Measurements from ENCODE around the gene TMC2.

DNA sequence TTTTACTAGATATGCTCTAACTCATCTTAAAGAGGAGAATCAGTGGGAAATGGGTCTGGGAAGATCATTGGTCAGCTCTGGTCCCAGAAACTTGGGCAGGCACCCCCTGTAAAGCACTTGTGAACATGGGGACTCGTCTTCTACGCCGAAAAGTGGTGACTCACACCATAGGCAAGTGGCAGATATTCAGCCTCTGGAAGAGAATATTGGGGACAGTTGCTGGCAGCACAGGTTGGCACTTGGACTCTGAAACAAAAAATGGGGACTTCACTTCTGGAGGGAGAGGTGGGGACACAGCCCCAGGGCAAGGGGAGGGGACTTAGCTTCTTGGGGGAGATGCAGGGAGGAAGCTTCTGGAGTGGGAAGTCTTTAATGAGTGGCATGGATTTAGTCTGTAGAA lies 15.8 kb upstream of the TMC2 start:
- TF ChIP-seq, protein P1, sequence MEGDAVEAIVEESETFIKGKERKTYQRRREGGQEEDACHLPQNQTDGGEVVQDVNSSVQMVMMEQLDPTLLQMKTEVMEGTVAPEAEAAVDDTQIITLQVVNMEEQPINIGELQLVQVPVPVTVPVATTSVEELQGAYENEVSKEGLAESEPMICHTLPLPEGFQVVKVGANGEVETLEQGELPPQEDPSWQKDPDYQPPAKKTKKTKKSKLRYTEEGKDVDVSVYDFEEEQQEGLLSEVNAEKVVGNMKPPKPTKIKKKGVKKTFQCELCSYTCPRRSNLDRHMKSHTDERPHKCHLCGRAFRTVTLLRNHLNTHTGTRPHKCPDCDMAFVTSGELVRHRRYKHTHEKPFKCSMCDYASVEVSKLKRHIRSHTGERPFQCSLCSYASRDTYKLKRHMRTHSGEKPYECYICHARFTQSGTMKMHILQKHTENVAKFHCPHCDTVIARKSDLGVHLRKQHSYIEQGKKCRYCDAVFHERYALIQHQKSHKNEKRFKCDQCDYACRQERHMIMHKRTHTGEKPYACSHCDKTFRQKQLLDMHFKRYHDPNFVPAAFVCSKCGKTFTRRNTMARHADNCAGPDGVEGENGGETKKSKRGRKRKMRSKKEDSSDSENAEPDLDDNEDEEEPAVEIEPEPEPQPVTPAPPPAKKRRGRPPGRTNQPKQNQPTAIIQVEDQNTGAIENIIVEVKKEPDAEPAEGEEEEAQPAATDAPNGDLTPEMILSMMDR (conservative IDR thresholded peaks at IDR 0.05; ENCODE audit: low read depth, low read length): no peak
- no peak for TF ChIP-seq EZH2 (IDR thresholded peaks at IDR 0.05; ENCODE audit: borderline replicate concordance, low read depth, low read length, poor library complexity, severe bottlenecking)

All from A673 (cell line).